HepG2 (cell line): Measurements from ENCODE around the gene TRAF3. TPM values are rescaled to one million over a fixed set of nuclear protein-coding genes. Genes with fewer than 3 reads are reported as not detected.

Source experiments
- ATAC-seq: fragments of 200-7000 bp; cut with Tn5 transposase; 3 replicates; pipeline ENCODE4 v1.9.1; 2020; ENCODE audit warnings: mild to moderate bottlenecking, moderate library complexity
- BruUV-seq: library from RNA; stranded (reverse); fragments of 400-500 nt; replicated peaks from 2 replicates; lab custom pipeline; 2021; lab: Mats Ljungman, UMichigan
- CTCF ChIA-PET: fragments of 300-600 bp; formaldehyde crosslinking; extraction: SDS; loops from one replicate; lab custom pipeline; 2021; ENCODE audit warnings: low total read pairs, inconsistent platforms, low intra/inter-chr PET ratio; lab: Yijun Ruan, JAX
- POLR2A ChIA-PET: fragments of 350-600 bp; sonication (Branson Sonifier 250); formaldehyde crosslinking; loops from one replicate; lab custom pipeline; 2020; ENCODE audit warnings: antibody characterized with exemption, inconsistent platforms; lab: Yijun Ruan, JAX
- DNase-seq: peaks from one replicate; pipeline ENCODE4 v3.0.0-alpha.2; 2015; ENCODE audit warnings: low spot score
- FAIRE-seq: peaks from 3 replicates; lab custom pipeline; 2011; peaks lifted over from hg19 to GRCh38; lab: Jason Lieb, UNC
- H2AFZ ChIP-seq: one replicate; pipeline ENCODE4 v1.6.1; 2011; ENCODE audit warnings: low read length, inconsistent platforms
- H3K27ac ChIP-seq: fragments of 300-600 bp; 3 replicates; pipeline ENCODE4 v1.8.0; 2011; ENCODE audit warnings: mixed run types, mild to moderate bottlenecking, mixed read lengths, low read length, inconsistent platforms; ENCODE audit not compliant: insufficient read depth; ENCODE audit errors: extremely low read length
- H3K27me3 ChIP-seq, 2 experiments: fragments of 200-600 bp in 1 of 2; 2 replicates in 1 of 2; 3 replicates in 1 of 2; pipeline versions ENCODE4 v1.6.0 to v1.8.0; 2011; ENCODE audit warnings: low read length in 2 of 2, mild to moderate bottlenecking in 2 of 2, moderate library complexity in 2 of 2, inconsistent platforms in 1 of 2; ENCODE audit not compliant: insufficient read depth in 2 of 2, control insufficient read depth in 1 of 2
- H3K36me3 ChIP-seq, 2 experiments: fragments of 200-600 bp in 1 of 2; replicated peaks in 1 of 2; 2 replicates in 1 of 2; 3 replicates in 1 of 2; pipeline versions ENCODE4 v1.5.1 to v1.8.0; 2011; ENCODE audit warnings: low read length in 2 of 2, inconsistent platforms in 1 of 2; ENCODE audit not compliant: insufficient read depth in 2 of 2, control insufficient read depth in 1 of 2
- H3K4me1 ChIP-seq: 2 replicates; pipeline ENCODE4 v1.5.1; 2012; ENCODE audit warnings: low read length, inconsistent platforms; ENCODE audit not compliant: insufficient read depth
- H3K4me2 ChIP-seq: 2 replicates; pipeline ENCODE4 v1.6.0; 2011; ENCODE audit warnings: low read depth, low read length, inconsistent platforms
- H3K4me3 ChIP-seq, 3 experiments: fragments of 200-600 bp in 1 of 3; sonication (generic), shearing (Covaris generic) in 1 of 3; replicated peaks in 1 of 3; 2 replicates each; pipeline ENCODE4 v1.5.1; 2011 to 2016; ENCODE audit warnings: low read length in 3 of 3, inconsistent platforms in 2 of 3, low read depth in 2 of 3, mild to moderate bottlenecking in 2 of 3, control low read depth in 1 of 3, mixed read lengths in 1 of 3; ENCODE audit not compliant: insufficient read depth in 1 of 3
- H3K79me2 ChIP-seq: one replicate; pipeline ENCODE4 v1.6.1; 2011; ENCODE audit warnings: low read length, inconsistent platforms; ENCODE audit not compliant: insufficient read depth
- H3K9ac ChIP-seq: 2 replicates; pipeline ENCODE4 v1.6.0; 2011; ENCODE audit warnings: mild to moderate bottlenecking, low read depth, low read length, inconsistent platforms; ENCODE audit not compliant: insufficient read depth
- H3K9me3 ChIP-seq: 2 replicates; pipeline ENCODE4 v1.5.1; 2012; ENCODE audit warnings: mild to moderate bottlenecking, low read length
- H4K20me1 ChIP-seq: 2 replicates; pipeline ENCODE4 v1.6.0; 2011; ENCODE audit warnings: inconsistent platforms, mild to moderate bottlenecking, low read length, moderate library complexity; ENCODE audit not compliant: insufficient read depth
- DZIP1 ChIP-seq: sonication (generic); formaldehyde crosslinking; IDR thresholded peaks from 2 replicates; pipeline ENCODE4 v1.5.0; 2020; ENCODE audit warnings: mild to moderate bottlenecking, missing genetic modification reagents
- ELK4 ChIP-seq: sonication (generic); formaldehyde crosslinking; IDR thresholded peaks from 2 replicates; pipeline ENCODE4 v1.9.0; 2021; ENCODE audit warnings: missing genetic modification reagents, borderline replicate concordance
- EP300 ChIP-seq, 3 experiments: sonication (generic) in 1 of 3; formaldehyde crosslinking in 1 of 3; IDR thresholded peaks; 2 replicates each; pipeline versions ENCODE4 v1.5.1 to v1.6.1; 2011 to 2020; ENCODE audit warnings: low read depth in 2 of 3, low read length in 2 of 3, borderline replicate concordance in 1 of 3, improper control_type of control experiment in 1 of 3, mild to moderate bottlenecking in 1 of 3, missing genetic modification reagents in 1 of 3, moderate library complexity in 1 of 3
- FOXP4 ChIP-seq: sonication (generic); formaldehyde crosslinking; IDR thresholded peaks from 2 replicates; pipeline ENCODE4 v1.4.0; 2020; ENCODE audit warnings: missing genetic modification reagents
- GPN1 ChIP-seq: sonication (generic); formaldehyde crosslinking; IDR thresholded peaks from 2 replicates; pipeline ENCODE4 v1.5.1; 2020; ENCODE audit warnings: missing genetic modification reagents, borderline replicate concordance
- HNRNPL ChIP-seq: fragments of 200-400 bp; formaldehyde crosslinking; IDR thresholded peaks from 2 replicates; pipeline ENCODE4 v1.6.1; 2017; ENCODE audit warnings: mild to moderate bottlenecking, low read depth, low read length
- KDM1A ChIP-seq: IDR thresholded peaks from 2 replicates; pipeline ENCODE4 v1.6.1; 2016; ENCODE audit warnings: missing compliant biosample characterization
- KLF11 ChIP-seq: IDR thresholded peaks from 2 replicates; pipeline ENCODE4 v1.6.1; 2016; ENCODE audit warnings: missing compliant biosample characterization
- MIER3 ChIP-seq: IDR thresholded peaks from 2 replicates; pipeline ENCODE4 v1.6.1; 2016; ENCODE audit warnings: missing compliant biosample characterization, borderline replicate concordance
- RBAK ChIP-seq: sonication (generic); formaldehyde crosslinking; IDR thresholded peaks from 2 replicates; pipeline ENCODE4 v1.5.1; 2020; ENCODE audit warnings: mild to moderate bottlenecking, missing genetic modification reagents
- TCF12 ChIP-seq, 2 experiments: fragments of 450-650 bp in 1 of 2; sonication (generic) in 1 of 2; formaldehyde crosslinking in 1 of 2; IDR thresholded peaks; 2 replicates each; pipeline versions ENCODE4 v1.6.1 to v1.8.0; 2017 to 2022; ENCODE audit warnings: antibody characterized with exemption in 1 of 2, mild to moderate bottlenecking in 1 of 2, missing genetic modification reagents in 1 of 2, moderate library complexity in 1 of 2
- TIGD3 ChIP-seq: sonication (generic); formaldehyde crosslinking; IDR thresholded peaks from 2 replicates; pipeline ENCODE4 v1.5.1; 2020; ENCODE audit warnings: mild to moderate bottlenecking, missing genetic modification reagents, borderline replicate concordance
- ZNF530 ChIP-seq: sonication (generic); formaldehyde crosslinking; IDR thresholded peaks from 2 replicates; pipeline ENCODE4 v1.5.0; 2020; ENCODE audit warnings: low read depth, mild to moderate bottlenecking, missing genetic modification reagents
- ZNF841 ChIP-seq: sonication (generic); formaldehyde crosslinking; IDR thresholded peaks from 2 replicates; pipeline ENCODE4 v1.8.1; 2023; ENCODE audit warnings: missing genetic modification reagents, borderline replicate concordance
- WGBS: methylation state at CpG from one replicate; pipeline ENCODE4 v1.1.6; 2017; ENCODE audit warnings: low lambda C conversion rate; 5-methylcytosine and 5-hydroxymethylcytosine counted together
- in situ Hi-C: cut with HindIII; loops from 2 replicates; pipeline ENCODE4 v1.10.0; 2017; ENCODE audit warnings: low pct_unique_long_range_greater_than_20kb; ENCODE audit not compliant: extremely low pct_ligation_motif_present
- intact Hi-C: fragments of 100-400 bp; cut with micrococcal nuclease; formaldehyde crosslinking; loops from one replicate; pipeline ENCODE4 v1.10.0; 2022; ENCODE audit not compliant: unreplicated experiment
- polyA plus RNA-seq, 8 experiments: library from polyadenylated mRNA; depleted of rRNA in 3 of 8; stranded (reverse) in 7 of 8; unstranded in 1 of 8; fragments of >200 nt; fragmentation: Illumina TruSeq in 4 of 8; extraction: Trizol in 4 of 8; gene quantifications; 2 replicates each; pipeline versions ENCODE4 v1.2.1 to v1.2.3, GENCODE V29; 2011 to 2016; ENCODE audit warnings: low read depth in 4 of 8, missing spikeins in 1 of 8, mixed read lengths in 1 of 8; ENCODE audit not compliant: insufficient read depth in 1 of 8
- total RNA-seq, 5 experiments: library from RNA; depleted of rRNA; stranded (reverse); fragments of >200 nt; fragmentation: Illumina TruSeq; extraction: Trizol; gene quantifications; 2 replicates each; pipeline ENCODE4 v1.2.3, GENCODE V29; 2016; ENCODE audit warnings: low read depth in 1 of 5

TRAF3 gene
- total and polyA plus RNA-seq, 2 of the 13 experiments (the other 11 are each of a cell fraction or from before 2014, with no cell fraction given) = 6.9 to 12.2 TPM

GRCh38 chr14:102898298-102898697 lies 121.0 kb downstream of the TRAF3 start (continued):
- TF ChIP-seq ELK4 (CRISPR knock-in tag) = no peak
- TF ChIP-seq MIER3 (CRISPR knock-in tag) = no peak
- no peak for TF ChIP-seq RBAK
- TF ChIP-seq KDM1A = no peak
- TF ChIP-seq EP300 (IDR thresholded peaks at IDR 0.05; ENCODE audit: low read depth in 2 of 2, low read length in 2 of 2) = no peak
- no peak for TF ChIP-seq EP300 (CRISPR knock-in tag; IDR thresholded peaks at IDR 0.05; ENCODE audit: borderline replicate concordance)
- no peak for TF ChIP-seq DZIP1 (CRISPR knock-in tag)

- no peaks in the 10 kb centered on the region for H3K27me3 ChIP-seq
- H3K9me3 ChIP-seq = no peaks in the 10 kb centered on the region
- ChIA-PET POLR2A (no interaction called here), CTCF (no interaction called here)
- DNase-seq (no peak), ATAC-seq (no peak), FAIRE-seq (no peak)
- H3K4me1 ChIP-seq = peaks cover 19% of the 10 kb centered on the region
- BruUV-seq = no TSS peak
- H3K4me3 ChIP-seq = no peak overlapping the region
- no peaks in the 10 kb centered on the region for H3K79me2 ChIP-seq
- H3K4me2 ChIP-seq = no peak overlapping the region
- H3K27ac ChIP-seq = no peak overlapping the region
- no peak overlapping the region for H3K9ac ChIP-seq
- no peak overlapping the region for H2AFZ ChIP-seq
- intact Hi-C loops (no loop called here), in situ Hi-C loops (no loop called here)
- H4K20me1 ChIP-seq = no peaks in the 10 kb centered on the region
- WGBS = 94% methylated on average over 14 of the region's 18 CpGs
- no peak for TF ChIP-seq TCF12 (IDR thresholded peaks at IDR 0.05)
- no peak for TF ChIP-seq TCF12 (CRISPR knock-in tag; IDR thresholded peaks at IDR 0.05)
- no peak for TF ChIP-seq TIGD3 (CRISPR knock-in tag)
- TF ChIP-seq KLF11 (CRISPR knock-in tag) = no peak
- no peak for TF ChIP-seq ZNF530 (CRISPR knock-in tag)
- no peak for TF ChIP-seq GPN1 (CRISPR knock-in tag)
- TF ChIP-seq FOXP4 (CRISPR knock-in tag) = no peak
- no peak for TF ChIP-seq HNRNPL
- no peak for TF ChIP-seq ZNF841 (CRISPR knock-in tag)
- H3K36me3 ChIP-seq = peaks cover 2 to 7% of the 10 kb centered on the region in 2 experiments; a peak in 4 of 5 replicates
Observed at GRCh38 chr14:102898776-102899515, 121.7 kb downstream of the TRAF3 start.
